Activated CD8-positive, alpha-beta memory T cell treated with anti-CD3 and anti-CD28 coated beads, Interleukin-2, amount 10 ng/mL, durations not matched to agents 7 days and 5 days (primary cell): ENCODE data around the gene ANO1. TPM values are rescaled to one million over a fixed set of nuclear protein-coding genes. Genes with fewer than 3 reads are reported as not detected.

Source experiments
- ATAC-seq: fragments of 150-1000 bp; cut with Tn5 transposase; one replicate; pipeline ENCODE4 v1.10.0; 2021; ENCODE audit warnings: moderate library complexity
- CTCF ChIA-PET: fragments of 350-600 bp; sonication (Branson Sonifier 250); formaldehyde crosslinking; loops from one replicate; lab custom pipeline; 2021; ENCODE audit warnings: antibody characterized with exemption; lab: Charles Lee
- DNase-seq: peaks from one replicate; pipeline ENCODE4 v3.0.0-alpha.2; 2020
- H3K27ac Mint-ChIP-seq: one replicate; pipeline ENCODE4 v1.8.0; 2021; ENCODE audit warnings: mild to moderate bottlenecking, mixed read lengths
- H3K27me3 Mint-ChIP-seq: one replicate; pipeline ENCODE4 v1.8.0; 2021; ENCODE audit warnings: mixed read lengths
- H3K36me3 Mint-ChIP-seq: one replicate; pipeline ENCODE4 v1.8.0; 2021; ENCODE audit warnings: mild to moderate bottlenecking, mixed read lengths
- H3K4me1 Mint-ChIP-seq: one replicate; pipeline ENCODE4 v1.8.0; 2021; ENCODE audit warnings: mixed read lengths
- H3K4me3 Mint-ChIP-seq: one replicate; pipeline ENCODE4 v1.8.0; 2021; ENCODE audit warnings: mild to moderate bottlenecking, moderate library complexity, mixed read lengths
- H3K9me3 Mint-ChIP-seq: one replicate; pipeline ENCODE4 v1.8.0; 2022; ENCODE audit warnings: low read depth, mixed read lengths
- total RNA-seq, 2 experiments: library from RNA; stranded (reverse); gene quantifications; one replicate each; pipeline ENCODE4 v1.2.3, GENCODE V29; 2021

ANO1 gene
- total RNA-seq, 2 experiments from 2014 or later = not detected

DNA sequence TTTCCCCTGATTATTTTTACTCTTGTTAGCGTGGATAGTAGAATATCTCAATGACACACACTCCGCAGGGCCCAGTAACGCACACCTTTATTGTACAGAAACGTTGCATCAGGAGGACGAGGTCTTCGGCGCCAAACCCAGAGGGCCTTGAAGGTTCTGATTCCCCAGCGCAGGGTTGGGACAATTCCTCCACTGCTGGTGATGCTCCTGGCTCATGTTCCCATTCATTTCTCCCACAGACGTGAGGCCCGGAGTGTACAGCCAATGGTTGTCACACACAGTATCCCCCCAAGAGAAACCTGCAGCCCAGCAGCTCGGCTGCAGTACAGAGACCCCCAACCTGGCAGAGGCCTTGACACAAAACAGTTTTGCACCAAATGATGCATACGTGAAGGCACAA is 6.1 kb upstream of the ANO1 start:
- DNase-seq (no peak), ATAC-seq (no peak)
- Mint-ChIP-seq H3K27me3 (peaks cover 71% of the 10 kb centered on the region), H3K27ac (no peak overlapping the region), H3K36me3 (no peaks in the 10 kb centered on the region), H3K9me3 (no peaks in the 10 kb centered on the region), H3K4me1 (no peaks in the 10 kb centered on the region), H3K4me3 (no peak overlapping the region)
- CTCF ChIA-PET = no interaction called here

GRCh38 chr11:70072461-70072860 is 5.7 kb upstream of the ANO1 start:
- peaks cover 76% of the 10 kb centered on the region for H3K27me3 Mint-ChIP-seq
- H3K27ac Mint-ChIP-seq = no peak overlapping the region
- ATAC-seq (no peak), DNase-seq (no peak)
- CTCF ChIA-PET = no interaction called here
- H3K4me1 Mint-ChIP-seq = no peaks in the 10 kb centered on the region
- no peak overlapping the region for H3K4me3 Mint-ChIP-seq
- H3K36me3 Mint-ChIP-seq = no peaks in the 10 kb centered on the region
- no peaks in the 10 kb centered on the region for H3K9me3 Mint-ChIP-seq

DNA sequence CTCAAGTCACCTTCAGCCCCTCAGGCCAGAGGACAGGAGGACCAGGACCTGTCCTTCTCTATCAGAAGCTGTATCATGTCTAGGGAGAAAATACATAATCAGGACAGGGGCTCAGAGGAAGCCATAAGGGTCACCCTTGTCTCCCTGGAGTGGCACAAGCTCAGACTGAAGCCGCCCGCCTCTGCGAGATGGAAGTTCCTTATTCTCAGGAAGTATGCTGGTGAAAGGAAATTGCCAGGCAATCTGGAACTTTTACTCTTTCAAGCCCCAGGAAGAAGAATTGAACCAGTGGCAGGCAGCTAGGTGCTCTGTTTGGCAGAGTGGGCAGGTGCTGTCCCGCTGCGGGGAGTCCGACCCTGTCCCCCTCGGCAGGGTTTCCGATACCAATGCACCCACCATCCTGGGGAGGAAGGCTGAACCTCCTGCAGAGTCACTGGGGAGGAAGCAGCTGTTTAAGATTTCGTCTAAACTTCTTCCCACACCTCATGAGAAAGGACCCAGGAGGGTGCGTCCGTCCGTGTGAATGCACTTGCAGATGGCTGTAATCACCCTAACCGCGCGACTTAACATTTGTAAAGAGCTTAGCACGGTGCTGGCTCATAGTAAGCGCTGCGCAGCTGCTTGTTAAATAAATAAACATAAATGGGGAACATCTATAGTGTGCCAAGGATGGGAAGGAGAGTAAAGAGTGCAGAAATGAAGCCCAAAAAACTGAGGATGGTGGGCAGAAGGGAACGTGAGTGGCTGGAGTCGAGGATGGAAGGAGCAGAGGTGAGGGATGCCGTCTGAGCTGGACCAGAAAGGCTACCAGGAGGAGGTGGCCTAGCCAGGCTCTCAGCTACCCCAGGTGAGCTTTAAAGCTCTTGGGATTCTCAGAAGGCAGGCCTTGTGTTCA is 5.0 kb upstream of the ANO1 start:
- no peak for ATAC-seq
- Mint-ChIP-seq H3K9me3 (no peaks in the 10 kb centered on the region), H3K27ac (no peak overlapping the region), H3K36me3 (no peaks in the 10 kb centered on the region), H3K4me1 (no peaks in the 10 kb centered on the region), H3K4me3 (no peak overlapping the region), H3K27me3 (peaks cover 76% of the 10 kb centered on the region)
- CTCF ChIA-PET = no interaction called here
- DNase-seq = no peak

GRCh38 chr11:70073871-70074371 is 4.2 kb upstream of the ANO1 start:
- Mint-ChIP-seq H3K36me3 (no peaks in the 10 kb centered on the region), H3K9me3 (no peaks in the 10 kb centered on the region), H3K27ac (no peak overlapping the region), H3K4me3 (no peak overlapping the region), H3K4me1 (no peaks in the 10 kb centered on the region), H3K27me3 (peaks cover 72% of the 10 kb centered on the region)
- ATAC-seq (no peak), DNase-seq (no peak)
- CTCF ChIA-PET = no interaction called here

GRCh38 chr11:70074746-70075145 is 3.4 kb upstream of the ANO1 start:
- CTCF ChIA-PET = no interaction called here
- Mint-ChIP-seq H3K36me3 (no peaks in the 10 kb centered on the region), H3K27ac (no peak overlapping the region), H3K4me3 (no peak overlapping the region), H3K27me3 (peaks cover 71% of the 10 kb centered on the region), H3K9me3 (no peaks in the 10 kb centered on the region), H3K4me1 (no peaks in the 10 kb centered on the region)
- ATAC-seq (no peak), DNase-seq (no peak)

- Mint-ChIP-seq H3K9me3 (no peaks in the 10 kb centered on the region), H3K27me3 (peaks cover 76% of the 10 kb centered on the region), H3K4me3 (no peak overlapping the region), H3K27ac (no peak overlapping the region), H3K4me1 (no peaks in the 10 kb centered on the region), H3K36me3 (no peaks in the 10 kb centered on the region)
- CTCF ChIA-PET = no interaction called here
- DNase-seq = no peak
- no peak for ATAC-seq
These were observed 2.3 kb upstream of the ANO1 start for GRCh38 chr11:70075836-70076235.

GRCh38 chr11:70076461-70076931 is 1.6 kb upstream of the ANO1 start:
- DNase-seq (no peak), ATAC-seq (no peak)
- H3K27me3 Mint-ChIP-seq = peaks cover 82% of the 10 kb centered on the region
- H3K4me1 Mint-ChIP-seq = no peaks in the 10 kb centered on the region
- no peaks in the 10 kb centered on the region for H3K36me3 Mint-ChIP-seq
- H3K9me3 Mint-ChIP-seq = no peaks in the 10 kb centered on the region
- CTCF ChIA-PET = no interaction called here
- no peak overlapping the region for H3K4me3 Mint-ChIP-seq
- H3K27ac Mint-ChIP-seq = no peak overlapping the region

DNA sequence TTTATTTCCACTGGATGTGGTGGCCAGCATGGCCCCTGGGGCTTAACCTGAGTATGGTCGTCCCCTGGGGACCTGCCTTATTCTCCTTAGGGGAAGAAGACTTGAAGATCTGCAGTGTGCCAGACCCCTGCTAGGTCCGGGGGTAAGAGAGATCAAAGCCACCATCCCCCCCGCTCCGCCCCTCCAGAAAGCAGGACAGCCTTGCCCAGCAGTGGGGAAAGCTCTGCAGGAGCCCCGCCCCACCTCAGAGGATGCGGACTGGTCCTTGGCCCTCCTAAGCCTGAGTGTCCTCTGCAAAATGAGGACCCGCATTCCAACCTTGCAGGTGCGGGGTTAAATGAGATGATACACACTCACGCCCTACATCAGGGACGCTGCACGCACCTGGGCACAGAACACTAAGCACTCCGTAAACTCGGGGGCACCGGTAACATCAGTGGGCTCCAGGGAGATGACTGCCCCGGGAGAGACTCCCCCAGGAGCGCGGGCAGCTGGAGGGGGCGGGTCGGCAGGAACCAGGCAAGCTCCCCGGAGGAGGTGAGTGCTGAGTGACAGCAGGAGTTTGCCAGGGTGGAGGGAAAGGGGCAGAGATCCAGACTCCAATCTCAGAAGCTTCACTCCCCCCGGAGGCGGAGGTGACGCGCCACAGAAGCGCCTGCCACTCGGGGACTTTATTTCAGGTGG is 564 bp upstream of the ANO1 start:
- CTCF ChIA-PET = no interaction called here
- H3K36me3 Mint-ChIP-seq = no peaks in the 10 kb centered on the region
- peaks cover 73% of the 10 kb centered on the region for H3K27me3 Mint-ChIP-seq
- H3K27ac Mint-ChIP-seq = no peak overlapping the region
- no peak for DNase-seq
- no peak for ATAC-seq
- no peak overlapping the region for H3K4me3 Mint-ChIP-seq
- no peaks in the 10 kb centered on the region for H3K9me3 Mint-ChIP-seq
- no peaks in the 10 kb centered on the region for H3K4me1 Mint-ChIP-seq

GRCh38 chr11:70078781-70079616 is 882 bp downstream of the ANO1 start:
- ATAC-seq = no peak
- H3K27ac Mint-ChIP-seq = no peak overlapping the region
- peaks cover 59% of the 10 kb centered on the region for H3K27me3 Mint-ChIP-seq
- no peak overlapping the region for H3K4me3 Mint-ChIP-seq
- no peaks in the 10 kb centered on the region for H3K4me1 Mint-ChIP-seq
- CTCF ChIA-PET = no interaction called here
- no peak for DNase-seq
- H3K9me3 Mint-ChIP-seq = no peaks in the 10 kb centered on the region
- no peaks in the 10 kb centered on the region for H3K36me3 Mint-ChIP-seq

GRCh38 chr11:70079691-70080090 is 1.6 kb downstream of the ANO1 start:
- H3K9me3 Mint-ChIP-seq = no peaks in the 10 kb centered on the region
- no peak for ATAC-seq
- no peaks in the 10 kb centered on the region for H3K36me3 Mint-ChIP-seq
- no peak overlapping the region for H3K27ac Mint-ChIP-seq
- CTCF ChIA-PET = no interaction called here
- H3K4me3 Mint-ChIP-seq = no peak overlapping the region
- H3K27me3 Mint-ChIP-seq = peaks cover 52% of the 10 kb centered on the region
- no peaks in the 10 kb centered on the region for H3K4me1 Mint-ChIP-seq
- DNase-seq = no peak

DNA sequence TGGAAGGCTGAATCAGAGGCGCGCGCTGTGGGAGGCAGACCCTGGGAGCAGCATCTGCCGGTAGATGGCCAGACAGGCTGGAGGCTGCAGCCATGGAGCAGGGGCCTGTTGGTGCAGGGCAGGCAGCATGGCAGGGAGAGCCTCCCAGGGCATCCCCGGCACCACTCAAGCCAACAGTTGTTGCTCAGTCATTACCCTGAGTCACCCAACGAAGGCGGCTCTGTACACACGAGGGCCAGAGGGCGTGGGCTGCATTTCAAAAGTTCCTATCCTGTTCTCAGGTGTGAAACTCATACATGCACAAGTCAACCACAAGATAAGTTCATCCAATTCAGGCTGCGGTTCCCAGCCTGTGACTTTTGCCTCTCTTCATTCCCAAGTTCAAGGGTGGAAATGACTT is 2.6 kb downstream of the ANO1 start:
- no peaks in the 10 kb centered on the region for H3K9me3 Mint-ChIP-seq
- CTCF ChIA-PET = no interaction called here
- no peak overlapping the region for H3K4me3 Mint-ChIP-seq
- no peak for ATAC-seq
- H3K36me3 Mint-ChIP-seq = no peaks in the 10 kb centered on the region
- H3K27me3 Mint-ChIP-seq = peaks cover 41% of the 10 kb centered on the region
- no peak overlapping the region for H3K27ac Mint-ChIP-seq
- no peaks in the 10 kb centered on the region for H3K4me1 Mint-ChIP-seq
- DNase-seq = no peak

GRCh38 chr11:70082829-70083228 is 4.7 kb downstream of the ANO1 start:
- CTCF ChIA-PET = no interaction called here
- Mint-ChIP-seq H3K27me3 (peaks cover 24% of the 10 kb centered on the region), H3K4me3 (no peak overlapping the region), H3K9me3 (no peaks in the 10 kb centered on the region), H3K36me3 (no peaks in the 10 kb centered on the region), H3K4me1 (no peaks in the 10 kb centered on the region), H3K27ac (no peak overlapping the region)
- no peak for ATAC-seq
- no peak for DNase-seq
